GM23338 (cell line): Measurements from ENCODE around the gene CHCHD6. TPM values are rescaled to one million over a fixed set of nuclear protein-coding genes. Genes with fewer than 3 reads are reported as not detected.

Source experiments
- ATAC-seq: fragments of 200-7000 bp; cut with Tn5 transposase; 3 replicates; pipeline ENCODE4 v1.9.1; 2020
- DNase-seq: peaks from one replicate; pipeline ENCODE4 v3.0.0-alpha.2; 2015; ENCODE audit warnings: low spot score
- H2AFZ ChIP-seq: fragments of 200-600 bp; sonication (generic); 2 replicates; pipeline ENCODE4 v1.8.0; 2016; ENCODE audit warnings: antibody characterized with exemption, mild to moderate bottlenecking, moderate library complexity
- H3F3A ChIP-seq: fragments of 200-600 bp; sonication (generic); replicated peaks from 2 replicates; pipeline ENCODE4 v1.8.0; 2017; ENCODE audit warnings: antibody characterized with exemption, mixed run types, low read depth
- H3K27ac ChIP-seq: fragments of 200-600 bp; sonication (generic); 2 replicates; pipeline ENCODE4 v1.6.1; 2016; ENCODE audit warnings: low read depth
- H3K27me3 ChIP-seq: fragments of 200-600 bp; sonication (generic); 2 replicates; pipeline ENCODE4 v1.8.0; 2016; ENCODE audit warnings: mild to moderate bottlenecking, mixed run types, moderate library complexity; ENCODE audit not compliant: insufficient read depth
- H3K36me3 ChIP-seq: fragments of 200-600 bp; sonication (generic); 2 replicates; pipeline ENCODE4 v1.8.0; 2016; ENCODE audit warnings: mild to moderate bottlenecking; ENCODE audit not compliant: insufficient read depth
- H3K4me1 ChIP-seq: fragments of 200-600 bp; sonication (generic); 2 replicates; pipeline ENCODE4 v1.8.0; 2016; ENCODE audit warnings: mild to moderate bottlenecking, moderate library complexity; ENCODE audit not compliant: insufficient read depth
- H3K4me2 ChIP-seq: fragments of 200-600 bp; sonication (generic); 2 replicates; pipeline ENCODE4 v1.7.1; 2017; ENCODE audit warnings: mixed run types
- H3K4me3 ChIP-seq: fragments of 200-600 bp; sonication (generic); 2 replicates; pipeline ENCODE4 v1.6.1; 2016; ENCODE audit warnings: mixed run types
- H3K79me2 ChIP-seq: fragments of 200-600 bp; sonication (generic); replicated peaks from 2 replicates; pipeline ENCODE4 v1.8.0; 2017; ENCODE audit warnings: mild to moderate bottlenecking; ENCODE audit not compliant: insufficient read depth
- H3K9me2 ChIP-seq: fragments of 200-600 bp; sonication (generic); 2 replicates; pipeline ENCODE4 v1.8.0; 2017; ENCODE audit not compliant: insufficient read depth
- H4K20me1 ChIP-seq: fragments of 200-600 bp; sonication (generic); replicated peaks from 2 replicates; pipeline ENCODE4 v1.8.0; 2017; ENCODE audit warnings: mild to moderate bottlenecking; ENCODE audit not compliant: insufficient read depth
- H3K27ac Mint-ChIP-seq: 2 replicates; pipeline ENCODE4 v1.8.0; 2020; ENCODE audit warnings: inconsistent platforms, mild to moderate bottlenecking, moderate library complexity, mixed read lengths
- H3K27me3 Mint-ChIP-seq: 3 replicates; pipeline ENCODE4 v1.8.0; 2022; ENCODE audit warnings: low read depth, mild to moderate bottlenecking, moderate library complexity, mixed read lengths, inconsistent platforms; ENCODE audit not compliant: insufficient read depth, poor library complexity
- H3K36me3 Mint-ChIP-seq: 3 replicates; pipeline ENCODE4 v1.8.0; 2021; ENCODE audit warnings: low read depth, mild to moderate bottlenecking, inconsistent platforms, moderate library complexity, mixed read lengths
- H3K4me1 Mint-ChIP-seq: 3 replicates; pipeline ENCODE4 v1.8.0; 2020; ENCODE audit warnings: mild to moderate bottlenecking, inconsistent platforms, mixed read lengths
- H3K4me3 Mint-ChIP-seq: 3 replicates; pipeline ENCODE4 v1.8.0; 2021; ENCODE audit warnings: moderate library complexity, mild to moderate bottlenecking, inconsistent platforms, mixed read lengths
- H3K9me3 Mint-ChIP-seq: 3 replicates; pipeline ENCODE4 v1.8.0; 2020; ENCODE audit warnings: moderate library complexity, mild to moderate bottlenecking, inconsistent platforms, mixed read lengths
- CREB1 ChIP-seq: fragments of 250-450 bp; sonication (Bioruptor Pico); IDR thresholded peaks from 2 replicates; pipeline ENCODE4 v1.5.0; 2020; ENCODE audit warnings: low read depth, mild to moderate bottlenecking, moderate library complexity
- EZH2 ChIP-seq: fragments of 200-600 bp; sonication (generic); IDR thresholded peaks from one replicate; pipeline ENCODE4 v1.8.0; 2017; ENCODE audit warnings: antibody characterized with exemption, mild to moderate bottlenecking, low read depth; ENCODE audit not compliant: unreplicated experiment
- EZH2phosphoT487 ChIP-seq: fragments of 200-600 bp; sonication (generic); IDR thresholded peaks from one replicate; pipeline ENCODE4 v1.8.1; 2018; ENCODE audit warnings: antibody characterized with exemption; ENCODE audit not compliant: unreplicated experiment
- JUNB ChIP-seq: IDR thresholded peaks from one replicate; pipeline ENCODE4 v1.6.1; 2016; ENCODE audit warnings: antibody characterized with exemption; ENCODE audit not compliant: unreplicated experiment
- NANOG ChIP-seq: IDR thresholded peaks from 2 replicates; pipeline ENCODE4 v1.6.1; 2016; ENCODE audit warnings: antibody characterized with exemption, borderline replicate concordance
- POLR2AphosphoS5 ChIP-seq: IDR thresholded peaks from 2 replicates; pipeline ENCODE4 v1.6.1; 2016; ENCODE audit warnings: antibody characterized with exemption, low read depth
- STAT1 ChIP-seq: IDR thresholded peaks from one replicate; pipeline ENCODE4 v1.6.1; 2016; ENCODE audit warnings: antibody characterized with exemption; ENCODE audit not compliant: unreplicated experiment
- ZNF114 ChIP-seq: fragments of 250-450 bp; sonication (Bioruptor Pico); IDR thresholded peaks from 2 replicates; pipeline ENCODE4 v1.5.0; 2020; ENCODE audit warnings: mild to moderate bottlenecking, moderate library complexity
- ZNF331 ChIP-seq: fragments of 250-450 bp; sonication (Bioruptor Pico); IDR thresholded peaks from 2 replicates; pipeline ENCODE4 v1.5.0; 2020; ENCODE audit warnings: low read depth, mild to moderate bottlenecking, moderate library complexity
- polyA plus RNA-seq: library from polyadenylated mRNA; unstranded; fragments of >200 nt; fragmentation: Nextera tagmentation; extraction: Ambion mirVana; gene quantifications from 2 replicates; pipeline ENCODE4 v1.2.1, GENCODE V29; 2016
- total RNA-seq: library from RNA; depleted of rRNA; stranded (reverse); fragments of >200 nt; shearing (Covaris generic); gene quantifications from 2 replicates; pipeline ENCODE4 v1.2.3, GENCODE V29; 2014
- TF ChIP-seq, protein P1 (sequence below), 2 experiments: fragments of 200-600 bp in 1 of 2; sonication (generic) in 1 of 2; conservative IDR thresholded peaks; 2 replicates each; pipeline versions ENCODE4 v1.5.1 to v1.6.1; 2016 to 2017; ENCODE audit warnings: antibody characterized with exemption in 2 of 2, low read depth in 2 of 2, mild to moderate bottlenecking in 2 of 2, moderate library complexity in 1 of 2
- TF ChIP-seq, protein P2 (sequence below): fragments of 250-450 bp; sonication (Bioruptor Pico); IDR thresholded peaks from 2 replicates; pipeline ENCODE4 v1.5.0; 2020; ENCODE audit warnings: mild to moderate bottlenecking, moderate library complexity
- TF ChIP-seq, protein P3 (sequence below): IDR thresholded peaks from 2 replicates; pipeline ENCODE4 v1.6.1; 2016; ENCODE audit warnings: antibody characterized with exemption
- TF ChIP-seq, protein P4 (sequence below): IDR thresholded peaks from one replicate; pipeline ENCODE4 v1.6.1; 2018; ENCODE audit warnings: antibody characterized with exemption; ENCODE audit not compliant: unreplicated experiment

CHCHD6 gene
- total and polyA plus RNA-seq, 2 experiments from 2014 or later: 28.8 to 43.0 TPM

DNA sequence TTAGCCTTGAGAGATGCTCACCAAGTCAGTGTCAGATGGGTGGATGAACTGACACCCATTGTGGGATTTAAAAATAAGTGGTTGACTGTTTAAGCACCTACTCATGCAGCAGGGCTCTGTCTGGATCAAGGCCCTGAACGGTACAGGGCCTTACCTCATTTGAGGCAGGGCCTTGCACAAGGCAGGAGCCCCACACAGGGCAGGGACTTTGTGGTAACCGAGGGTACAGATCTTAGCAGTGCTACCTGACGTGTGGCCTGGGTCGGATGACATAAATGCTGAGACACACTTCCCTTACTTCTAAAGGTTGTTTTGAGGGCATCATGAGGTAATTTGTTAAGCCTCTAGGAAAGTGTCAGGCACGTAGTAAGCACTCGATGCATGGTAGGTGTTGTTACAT lies 219.4 kb downstream of the CHCHD6 start:
- Histone ChIP-seq H3K4me1 (no peaks in the 10 kb centered on the region), H3K36me3 (no peaks in the 10 kb centered on the region), H3K79me2 (no peaks in the 10 kb centered on the region), H2AFZ (no peak overlapping the region), H3K27ac (no peak overlapping the region), H3F3A (no peaks in the 10 kb centered on the region), H3K4me3 (no peak overlapping the region), H3K4me2 (no peak overlapping the region), H3K9me2 (no peaks in the 10 kb centered on the region), H3K27me3 (no peaks in the 10 kb centered on the region), H4K20me1 (no peaks in the 10 kb centered on the region)
- Mint-ChIP-seq H3K36me3 (peaks cover 12% of the 10 kb centered on the region), H3K27ac (no peak overlapping the region; the same call in 1 of the 2 replicates), H3K27me3 (peaks cover 7% of the 10 kb centered on the region), H3K4me1 (no peaks in the 10 kb centered on the region; the same call in 2 of the 3 replicates), H3K4me3 (no peak overlapping the region), H3K9me3 (peaks cover 12% of the 10 kb centered on the region)
- TF ChIP-seq EZH2: no peak
- TF ChIP-seq ZNF331 (CRISPR knock-in tag): no peak
- TF ChIP-seq CREB1 (CRISPR knock-in tag): no peak
- TF ChIP-seq, protein P1, sequence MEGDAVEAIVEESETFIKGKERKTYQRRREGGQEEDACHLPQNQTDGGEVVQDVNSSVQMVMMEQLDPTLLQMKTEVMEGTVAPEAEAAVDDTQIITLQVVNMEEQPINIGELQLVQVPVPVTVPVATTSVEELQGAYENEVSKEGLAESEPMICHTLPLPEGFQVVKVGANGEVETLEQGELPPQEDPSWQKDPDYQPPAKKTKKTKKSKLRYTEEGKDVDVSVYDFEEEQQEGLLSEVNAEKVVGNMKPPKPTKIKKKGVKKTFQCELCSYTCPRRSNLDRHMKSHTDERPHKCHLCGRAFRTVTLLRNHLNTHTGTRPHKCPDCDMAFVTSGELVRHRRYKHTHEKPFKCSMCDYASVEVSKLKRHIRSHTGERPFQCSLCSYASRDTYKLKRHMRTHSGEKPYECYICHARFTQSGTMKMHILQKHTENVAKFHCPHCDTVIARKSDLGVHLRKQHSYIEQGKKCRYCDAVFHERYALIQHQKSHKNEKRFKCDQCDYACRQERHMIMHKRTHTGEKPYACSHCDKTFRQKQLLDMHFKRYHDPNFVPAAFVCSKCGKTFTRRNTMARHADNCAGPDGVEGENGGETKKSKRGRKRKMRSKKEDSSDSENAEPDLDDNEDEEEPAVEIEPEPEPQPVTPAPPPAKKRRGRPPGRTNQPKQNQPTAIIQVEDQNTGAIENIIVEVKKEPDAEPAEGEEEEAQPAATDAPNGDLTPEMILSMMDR (conservative IDR thresholded peaks at IDR 0.05; ENCODE audit: low read depth in 2 of 2): no peak
- no peak for TF ChIP-seq POLR2AphosphoS5
- TF ChIP-seq JUNB: no peak
- TF ChIP-seq, protein P2, sequence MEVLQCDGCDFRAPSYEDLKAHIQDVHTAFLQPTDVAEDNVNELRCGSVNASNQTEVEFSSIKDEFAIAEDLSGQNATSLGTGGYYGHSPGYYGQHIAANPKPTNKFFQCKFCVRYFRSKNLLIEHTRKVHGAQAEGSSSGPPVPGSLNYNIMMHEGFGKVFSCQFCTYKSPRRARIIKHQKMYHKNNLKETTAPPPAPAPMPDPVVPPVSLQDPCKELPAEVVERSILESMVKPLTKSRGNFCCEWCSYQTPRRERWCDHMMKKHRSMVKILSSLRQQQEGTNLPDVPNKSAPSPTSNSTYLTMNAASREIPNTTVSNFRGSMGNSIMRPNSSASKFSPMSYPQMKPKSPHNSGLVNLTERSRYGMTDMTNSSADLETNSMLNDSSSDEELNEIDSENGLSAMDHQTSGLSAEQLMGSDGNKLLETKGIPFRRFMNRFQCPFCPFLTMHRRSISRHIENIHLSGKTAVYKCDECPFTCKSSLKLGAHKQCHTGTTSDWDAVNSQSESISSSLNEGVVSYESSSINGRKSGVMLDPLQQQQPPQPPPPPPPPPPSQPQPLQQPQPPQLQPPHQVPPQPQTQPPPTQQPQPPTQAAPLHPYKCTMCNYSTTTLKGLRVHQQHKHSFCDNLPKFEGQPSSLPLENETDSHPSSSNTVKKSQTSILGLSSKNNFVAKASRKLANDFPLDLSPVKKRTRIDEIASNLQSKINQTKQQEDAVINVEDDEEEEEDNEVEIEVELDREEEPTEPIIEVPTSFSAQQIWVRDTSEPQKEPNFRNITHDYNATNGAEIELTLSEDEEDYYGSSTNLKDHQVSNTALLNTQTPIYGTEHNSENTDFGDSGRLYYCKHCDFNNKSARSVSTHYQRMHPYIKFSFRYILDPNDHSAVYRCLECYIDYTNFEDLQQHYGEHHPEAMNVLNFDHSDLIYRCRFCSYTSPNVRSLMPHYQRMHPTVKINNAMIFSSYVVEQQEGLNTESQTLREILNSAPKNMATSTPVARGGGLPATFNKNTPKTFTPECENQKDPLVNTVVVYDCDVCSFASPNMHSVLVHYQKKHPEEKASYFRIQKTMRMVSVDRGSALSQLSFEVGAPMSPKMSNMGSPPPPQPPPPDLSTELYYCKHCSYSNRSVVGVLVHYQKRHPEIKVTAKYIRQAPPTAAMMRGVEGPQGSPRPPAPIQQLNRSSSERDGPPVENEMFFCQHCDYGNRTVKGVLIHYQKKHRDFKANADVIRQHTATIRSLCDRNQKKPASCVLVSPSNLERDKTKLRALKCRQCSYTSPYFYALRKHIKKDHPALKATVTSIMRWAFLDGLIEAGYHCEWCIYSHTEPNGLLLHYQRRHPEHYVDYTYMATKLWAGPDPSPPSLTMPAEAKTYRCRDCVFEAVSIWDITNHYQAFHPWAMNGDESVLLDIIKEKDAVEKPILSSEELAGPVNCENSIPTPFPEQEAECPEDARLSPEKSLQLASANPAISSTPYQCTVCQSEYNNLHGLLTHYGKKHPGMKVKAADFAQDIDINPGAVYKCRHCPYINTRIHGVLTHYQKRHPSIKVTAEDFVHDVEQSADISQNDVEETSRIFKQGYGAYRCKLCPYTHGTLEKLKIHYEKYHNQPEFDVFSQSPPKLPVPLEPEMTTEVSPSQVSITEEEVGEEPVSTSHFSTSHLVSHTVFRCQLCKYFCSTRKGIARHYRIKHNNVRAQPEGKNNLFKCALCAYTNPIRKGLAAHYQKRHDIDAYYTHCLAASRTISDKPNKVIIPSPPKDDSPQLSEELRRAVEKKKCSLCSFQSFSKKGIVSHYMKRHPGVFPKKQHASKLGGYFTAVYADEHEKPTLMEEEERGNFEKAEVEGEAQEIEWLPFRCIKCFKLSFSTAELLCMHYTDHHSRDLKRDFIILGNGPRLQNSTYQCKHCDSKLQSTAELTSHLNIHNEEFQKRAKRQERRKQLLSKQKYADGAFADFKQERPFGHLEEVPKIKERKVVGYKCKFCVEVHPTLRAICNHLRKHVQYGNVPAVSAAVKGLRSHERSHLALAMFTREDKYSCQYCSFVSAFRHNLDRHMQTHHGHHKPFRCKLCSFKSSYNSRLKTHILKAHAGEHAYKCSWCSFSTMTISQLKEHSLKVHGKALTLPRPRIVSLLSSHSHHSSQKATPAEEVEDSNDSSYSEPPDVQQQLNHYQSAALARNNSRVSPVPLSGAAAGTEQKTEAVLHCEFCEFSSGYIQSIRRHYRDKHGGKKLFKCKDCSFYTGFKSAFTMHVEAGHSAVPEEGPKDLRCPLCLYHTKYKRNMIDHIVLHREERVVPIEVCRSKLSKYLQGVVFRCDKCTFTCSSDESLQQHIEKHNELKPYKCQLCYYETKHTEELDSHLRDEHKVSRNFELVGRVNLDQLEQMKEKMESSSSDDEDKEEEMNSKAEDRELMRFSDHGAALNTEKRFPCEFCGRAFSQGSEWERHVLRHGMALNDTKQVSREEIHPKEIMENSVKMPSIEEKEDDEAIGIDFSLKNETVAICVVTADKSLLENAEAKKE (CRISPR knock-in tag): no peak
- TF ChIP-seq NANOG: no peak
- TF ChIP-seq STAT1: no peak
- TF ChIP-seq, protein P3, sequence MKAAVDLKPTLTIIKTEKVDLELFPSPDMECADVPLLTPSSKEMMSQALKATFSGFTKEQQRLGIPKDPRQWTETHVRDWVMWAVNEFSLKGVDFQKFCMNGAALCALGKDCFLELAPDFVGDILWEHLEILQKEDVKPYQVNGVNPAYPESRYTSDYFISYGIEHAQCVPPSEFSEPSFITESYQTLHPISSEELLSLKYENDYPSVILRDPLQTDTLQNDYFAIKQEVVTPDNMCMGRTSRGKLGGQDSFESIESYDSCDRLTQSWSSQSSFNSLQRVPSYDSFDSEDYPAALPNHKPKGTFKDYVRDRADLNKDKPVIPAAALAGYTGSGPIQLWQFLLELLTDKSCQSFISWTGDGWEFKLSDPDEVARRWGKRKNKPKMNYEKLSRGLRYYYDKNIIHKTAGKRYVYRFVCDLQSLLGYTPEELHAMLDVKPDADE: no peak
- TF ChIP-seq, protein P4, sequence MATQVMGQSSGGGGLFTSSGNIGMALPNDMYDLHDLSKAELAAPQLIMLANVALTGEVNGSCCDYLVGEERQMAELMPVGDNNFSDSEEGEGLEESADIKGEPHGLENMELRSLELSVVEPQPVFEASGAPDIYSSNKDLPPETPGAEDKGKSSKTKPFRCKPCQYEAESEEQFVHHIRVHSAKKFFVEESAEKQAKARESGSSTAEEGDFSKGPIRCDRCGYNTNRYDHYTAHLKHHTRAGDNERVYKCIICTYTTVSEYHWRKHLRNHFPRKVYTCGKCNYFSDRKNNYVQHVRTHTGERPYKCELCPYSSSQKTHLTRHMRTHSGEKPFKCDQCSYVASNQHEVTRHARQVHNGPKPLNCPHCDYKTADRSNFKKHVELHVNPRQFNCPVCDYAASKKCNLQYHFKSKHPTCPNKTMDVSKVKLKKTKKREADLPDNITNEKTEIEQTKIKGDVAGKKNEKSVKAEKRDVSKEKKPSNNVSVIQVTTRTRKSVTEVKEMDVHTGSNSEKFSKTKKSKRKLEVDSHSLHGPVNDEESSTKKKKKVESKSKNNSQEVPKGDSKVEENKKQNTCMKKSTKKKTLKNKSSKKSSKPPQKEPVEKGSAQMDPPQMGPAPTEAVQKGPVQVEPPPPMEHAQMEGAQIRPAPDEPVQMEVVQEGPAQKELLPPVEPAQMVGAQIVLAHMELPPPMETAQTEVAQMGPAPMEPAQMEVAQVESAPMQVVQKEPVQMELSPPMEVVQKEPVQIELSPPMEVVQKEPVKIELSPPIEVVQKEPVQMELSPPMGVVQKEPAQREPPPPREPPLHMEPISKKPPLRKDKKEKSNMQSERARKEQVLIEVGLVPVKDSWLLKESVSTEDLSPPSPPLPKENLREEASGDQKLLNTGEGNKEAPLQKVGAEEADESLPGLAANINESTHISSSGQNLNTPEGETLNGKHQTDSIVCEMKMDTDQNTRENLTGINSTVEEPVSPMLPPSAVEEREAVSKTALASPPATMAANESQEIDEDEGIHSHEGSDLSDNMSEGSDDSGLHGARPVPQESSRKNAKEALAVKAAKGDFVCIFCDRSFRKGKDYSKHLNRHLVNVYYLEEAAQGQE: no peak
- no peak for TF ChIP-seq ZNF114
- TF ChIP-seq EZH2phosphoT487: no peak
- no peak for DNase-seq
- no peak for ATAC-seq
